Stimulated activated CD8-positive, alpha-beta memory T cell treated with anti-CD3 and anti-CD28 coated beads, Interleukin-7, amount 100 ng/mL, for 48 hours (primary cell): ENCODE measurements around the gene CYP3A4.
"Not testable (repeated sequence)": the region's sequence is repeated elsewhere in the genome, so short reads cannot be mapped to it uniquely, and the experiment has no call there.

Experiments
- DNase-seq, 2 donors: peaks; one replicate each; pipeline ENCODE4 v3.0.0-alpha.2; 2020; ENCODE audit warnings: low read depth in 1 of 2; ENCODE audit errors: extremely low read depth in 1 of 2

CYP3A4 gene

DNA sequence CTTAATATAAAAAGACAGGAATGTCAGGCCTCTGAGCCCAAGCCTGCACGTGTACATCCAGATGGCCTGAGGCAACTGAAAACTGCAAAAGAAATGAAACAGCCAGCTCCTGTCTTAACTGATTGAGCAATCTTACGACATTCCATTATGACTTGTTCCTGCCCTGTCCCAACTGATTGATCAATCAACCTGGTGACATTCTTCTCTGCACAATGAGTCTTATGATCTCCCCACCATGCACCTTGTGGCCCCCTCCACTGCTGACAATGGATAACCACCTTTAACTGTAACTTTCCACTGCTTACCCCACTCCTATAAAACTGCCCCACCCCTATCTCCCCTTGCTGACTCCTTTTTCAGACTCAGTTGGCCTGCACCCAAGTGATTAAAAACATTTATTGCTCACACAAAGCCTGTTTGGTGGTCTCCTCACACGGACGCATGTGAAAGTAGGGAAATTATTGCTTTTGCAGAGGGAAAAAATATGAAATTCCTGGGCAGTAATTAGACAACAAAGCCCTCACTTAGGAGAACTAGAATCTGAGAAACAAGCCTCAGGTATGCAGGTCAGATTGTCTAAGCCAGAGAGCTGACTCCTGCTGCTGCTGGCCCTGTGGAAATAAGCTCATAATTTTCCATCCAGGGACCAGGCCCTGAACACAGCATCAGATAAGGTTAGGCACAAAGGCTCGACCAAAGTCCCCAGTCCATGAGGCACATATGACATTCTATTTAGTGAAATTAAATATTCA, 54.3 kb downstream of the CYP3A4 start:
- DNase-seq = no peak

- no peak for DNase-seq
Observed at GRCh38 chr7:99728615-99729014, 55.4 kb downstream of the CYP3A4 start.

DNA sequence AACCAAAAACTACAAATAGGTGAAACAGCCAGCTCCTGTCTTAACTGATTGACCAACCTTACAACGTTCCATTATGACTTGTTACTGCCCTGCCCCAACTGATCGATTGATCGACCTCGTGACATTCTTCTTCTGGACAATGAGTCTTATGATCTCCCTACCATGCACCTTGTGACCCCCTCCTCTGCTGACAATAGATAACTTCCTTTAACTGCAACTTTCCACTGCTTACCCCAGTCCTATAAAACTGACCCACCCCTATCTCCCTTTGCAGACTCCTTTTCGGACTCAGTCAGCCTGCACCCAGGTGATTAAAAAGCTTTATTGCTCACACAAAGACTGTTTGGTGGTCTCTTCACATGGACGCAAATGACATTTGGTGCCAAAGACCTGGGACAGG, 60.8 kb downstream of the CYP3A4 start:
- DNase-seq = not testable (repeated sequence)

DNA sequence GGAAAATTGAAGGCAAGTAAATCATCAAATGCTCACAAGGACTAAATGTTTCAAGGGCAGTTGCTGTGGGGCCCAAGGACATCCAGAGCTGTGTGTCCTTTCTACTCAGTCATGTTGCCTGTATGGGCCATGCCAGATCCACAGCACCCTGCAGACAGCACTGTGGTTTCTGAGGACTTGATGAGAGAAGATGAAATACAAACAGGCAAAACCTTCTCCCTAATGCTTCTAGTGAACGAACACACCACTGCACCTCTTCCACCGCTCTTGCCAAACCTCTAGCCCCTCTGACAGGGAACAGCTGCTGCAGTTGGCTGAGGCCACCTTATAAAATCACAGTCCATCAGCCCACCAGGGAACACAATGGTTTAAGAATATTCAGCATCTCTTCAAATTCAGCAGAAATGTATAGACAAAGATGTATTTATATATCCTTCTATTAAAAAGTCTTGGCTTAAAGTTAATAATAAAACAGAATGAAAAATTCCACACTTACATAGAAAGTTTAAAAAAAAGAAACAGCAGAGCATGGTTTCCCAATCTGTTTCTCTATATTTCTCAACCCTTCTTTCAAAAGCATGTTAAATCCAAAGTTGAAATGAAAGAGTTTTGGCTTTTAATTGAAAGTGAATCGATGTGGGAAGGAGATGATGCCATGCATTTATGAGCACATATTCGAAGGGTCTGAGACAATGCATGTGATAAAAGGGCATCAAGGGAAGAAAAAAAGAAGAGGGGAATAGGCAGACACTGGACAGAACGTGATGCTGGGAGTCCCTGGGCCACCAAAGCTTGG, 63.0 kb downstream of the CYP3A4 start:
- DNase-seq = no peak

GRCh38 chr7:99719996-99720769, 63.8 kb downstream of the CYP3A4 start:
- no peak for DNase-seq

- DNase-seq = no peak
Observed at GRCh38 chr7:99713995-99714570, 69.9 kb downstream of the CYP3A4 start.

DNA sequence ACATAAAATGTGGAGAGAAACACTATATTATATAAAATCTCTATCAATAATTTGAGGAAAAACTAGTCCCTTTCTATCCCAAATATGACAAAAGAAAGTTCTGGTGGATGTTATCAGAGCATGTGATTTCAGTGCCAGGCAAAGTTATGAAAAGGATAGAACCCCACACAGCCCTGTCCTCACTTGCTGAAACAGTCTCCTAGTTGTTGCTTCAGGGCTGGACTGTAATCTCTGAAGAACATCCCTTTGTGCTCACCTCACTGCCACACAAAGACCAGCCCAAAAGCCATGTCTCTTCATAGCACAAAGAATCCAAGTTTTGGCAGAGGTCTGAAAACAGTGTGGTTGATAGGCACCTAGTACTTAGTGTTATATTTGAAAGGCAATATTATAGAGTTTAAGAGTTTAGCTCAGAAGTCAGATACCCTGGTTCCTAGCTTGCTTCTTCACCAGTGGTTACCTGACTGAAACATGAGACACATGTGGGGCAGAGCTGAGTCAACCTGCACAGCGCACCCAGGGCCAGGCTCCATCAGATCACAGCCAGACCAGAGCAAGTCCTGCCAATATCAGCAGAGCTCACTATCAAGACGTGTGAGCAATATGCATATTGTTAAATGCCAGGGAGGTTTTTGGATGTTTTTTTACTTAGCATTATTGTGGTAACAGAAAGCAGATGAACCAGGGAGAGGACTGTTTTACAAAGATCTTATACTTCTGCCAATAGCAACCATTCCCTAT, 74.0 kb downstream of the CYP3A4 start:
- DNase-seq = no peak

- no peak for DNase-seq
Observed at GRCh38 chr7:99709260-99709659, 74.7 kb downstream of the CYP3A4 start.

GRCh38 chr7:99707096-99707495, 76.9 kb downstream of the CYP3A4 start:
- DNase-seq = no peak
